Measurements from ENCODE around the gene TUBB4A. TPM values are rescaled to one million over a fixed set of nuclear protein-coding genes. Genes with fewer than 3 reads are reported as not detected.

The TUBB4A gene
- total and polyA plus RNA-seq, 9 donors = 0.88 to 47.1 (median 3.2) TPM; not detected in 2

- intact Hi-C loops (cut with DNase I) = no loop called here
- Histone ChIP-seq H3K4me1 (ENCODE audit: insufficient read depth) (no peaks in the 10 kb centered on the region), H3K27me3 (no peaks in the 10 kb centered on the region), H3K27ac (no peak overlapping the region), H3K9me3 (peaks cover 0 to 4% of the 10 kb centered on the region in 2 donors), H3K36me3 (no peaks in the 10 kb centered on the region), H3K4me3 (no peak overlapping the region)
- TF ChIP-seq CTCF (IDR thresholded peaks at IDR 0.05) = no peak
- TF ChIP-seq EP300 (IDR thresholded peaks at IDR 0.05) = no peak
- no peak for TF ChIP-seq POLR2A (IDR thresholded peaks at IDR 0.05)
- DNase-seq = no peak
- WGBS, 3 donors = 57 to 75% (median 67%) methylated on average over 2 of the region's 2 CpGs
Measured at GRCh38 chr19:6490134-6490533, 12.0 kb downstream of the TUBB4A start.

GRCh38 chr19:6489278-6490061 is 12.6 kb downstream of the TUBB4A start:
- Histone ChIP-seq H3K4me3 (no peak overlapping the region), H3K36me3 (no peaks in the 10 kb centered on the region), H3K27ac (no peak overlapping the region), H3K27me3 (no peaks in the 10 kb centered on the region), H3K9me3 (peaks cover 0 to 4% of the 10 kb centered on the region in 2 donors), H3K4me1 (ENCODE audit: insufficient read depth) (no peaks in the 10 kb centered on the region)
- no peak for TF ChIP-seq EP300 (IDR thresholded peaks at IDR 0.05)
- 44 to 51% (median 49%) methylated on average over 15 of the region's 15 CpGs for WGBS, 3 donors
- DNase-seq = no peak
- intact Hi-C loops (cut with DNase I) = no loop called here

GRCh38 chr19:6484831-6485230 is 17.3 kb downstream of the TUBB4A start:
- DNase-seq = no peak
- Histone ChIP-seq H3K27ac (no peak overlapping the region), H3K9me3 (no peaks in the 10 kb centered on the region), H3K4me3 (no peak overlapping the region), H3K36me3 (no peaks in the 10 kb centered on the region), H3K27me3 (no peaks in the 10 kb centered on the region), H3K4me1 (ENCODE audit: insufficient read depth) (no peaks in the 10 kb centered on the region)
- intact Hi-C loops (cut with DNase I) = no loop called here
- TF ChIP-seq CTCF (IDR thresholded peaks at IDR 0.05) (no peak), POLR2A (IDR thresholded peaks at IDR 0.05) (no peak), EP300 (IDR thresholded peaks at IDR 0.05) (no peak)
- 80 to 82% (median 82%) methylated on average over 7 of the region's 7 CpGs for WGBS, 3 donors

GRCh38 chr19:6484230-6484629 is 17.9 kb downstream of the TUBB4A start:
- no peak for DNase-seq
- H3K27me3 ChIP-seq = no peaks in the 10 kb centered on the region
- H3K36me3 ChIP-seq = no peaks in the 10 kb centered on the region
- no peaks in the 10 kb centered on the region for H3K4me1 ChIP-seq (ENCODE audit: insufficient read depth)
- no peak overlapping the region for H3K4me3 ChIP-seq
- intact Hi-C loops (cut with DNase I) = no loop called here
- 83 to 88% (median 88%) methylated on average over 8 of the region's 8 CpGs for WGBS, 3 donors
- TF ChIP-seq EP300 (IDR thresholded peaks at IDR 0.05) (no peak), CTCF (IDR thresholded peaks at IDR 0.05) (no peak), POLR2A (IDR thresholded peaks at IDR 0.05) (no peak)
- H3K27ac ChIP-seq = no peak overlapping the region
- H3K9me3 ChIP-seq = no peaks in the 10 kb centered on the region

GRCh38 chr19:6483235-6483634 is 18.9 kb downstream of the TUBB4A start:
- 20 to 32% (median 30%) methylated on average over 3 of the region's 3 CpGs for whole genome bisulfite sequencing, 3 donors
- H3K27me3 ChIP-seq = no peaks in the 10 kb centered on the region

More at GRCh38 chr19:6483235-6483634, 18.9 kb downstream of the TUBB4A start:
- Histone ChIP-seq H3K4me1 (ENCODE audit: insufficient read depth) (no peaks in the 10 kb centered on the region), H3K36me3 (no peaks in the 10 kb centered on the region), H3K9me3 (no peaks in the 10 kb centered on the region), H3K27ac (no peak overlapping the region), H3K4me3 (no peak overlapping the region)
- intact Hi-C loops (cut with DNase I) = no loop called here
- no peak for DNase-seq
- no peak for TF ChIP-seq POLR2A (IDR thresholded peaks at IDR 0.05)
- no peak for TF ChIP-seq EP300 (IDR thresholded peaks at IDR 0.05)
- TF ChIP-seq CTCF (IDR thresholded peaks at IDR 0.05) = no peak
